BE2C (cell line): ENCODE measurements around the gene CLDN24.

ENCODE experiments used
- DNase-seq: peaks from one replicate; pipeline ENCODE4 v3.0.0-alpha.2; 2020
- H3K27me3 ChIP-seq: fragments of 250-450 bp; sonication (Bioruptor Pico); 2 replicates; pipeline ENCODE4 v1.5.1; 2020; ENCODE audit warnings: mild to moderate bottlenecking
- H3K36me3 ChIP-seq: fragments of 250-450 bp; sonication (Bioruptor Pico); 2 replicates; pipeline ENCODE4 v1.5.1; 2020; ENCODE audit warnings: mild to moderate bottlenecking
- H3K4me1 ChIP-seq: fragments of 250-450 bp; sonication (Bioruptor Pico); 2 replicates; pipeline ENCODE4 v1.5.1; 2020
- H3K4me3 ChIP-seq: 2 replicates; pipeline ENCODE4 v1.5.1; 2011; ENCODE audit warnings: low read depth, low read length
- H3K9me3 ChIP-seq: fragments of 250-450 bp; sonication (Bioruptor Pico); 2 replicates; pipeline ENCODE4 v1.5.1; 2020
- TF ChIP-seq, protein P1 (sequence below): IDR thresholded peaks from 2 replicates; pipeline ENCODE4 v1.5.1; 2012; ENCODE audit warnings: mild to moderate bottlenecking, low read depth, low read length

Gene CLDN24

DNA sequence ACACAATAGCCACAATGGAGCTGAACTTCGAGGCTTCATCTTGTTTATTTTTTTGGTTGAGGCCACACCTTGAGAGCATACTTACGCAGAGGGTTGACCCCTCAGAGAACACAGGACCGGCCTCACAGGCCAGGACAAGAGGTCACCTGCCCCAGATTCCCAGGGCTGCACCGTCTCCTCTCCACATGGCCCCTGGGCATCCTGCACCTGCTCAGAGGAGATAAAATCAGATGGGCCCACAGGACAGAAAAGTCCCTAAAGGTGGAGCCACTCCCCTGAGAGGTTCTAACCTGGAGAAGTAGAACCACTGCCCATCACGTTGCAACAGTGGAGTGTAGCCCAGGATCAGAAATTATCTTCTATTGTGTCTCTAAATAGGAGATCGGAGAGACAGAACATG is 1.1 kb upstream of the CLDN24 start:
- no peak overlapping the region for H3K4me3 ChIP-seq
- H3K4me1 ChIP-seq = no peaks in the 10 kb centered on the region; the same call in 1 of the 2 replicates
- H3K9me3 ChIP-seq = no peaks in the 10 kb centered on the region
- DNase-seq = no peak
- no peaks in the 10 kb centered on the region for H3K27me3 ChIP-seq
- H3K36me3 ChIP-seq = peaks cover 4% of the 10 kb centered on the region; the same call in 1 of the 2 replicates
- TF ChIP-seq, protein P1, sequence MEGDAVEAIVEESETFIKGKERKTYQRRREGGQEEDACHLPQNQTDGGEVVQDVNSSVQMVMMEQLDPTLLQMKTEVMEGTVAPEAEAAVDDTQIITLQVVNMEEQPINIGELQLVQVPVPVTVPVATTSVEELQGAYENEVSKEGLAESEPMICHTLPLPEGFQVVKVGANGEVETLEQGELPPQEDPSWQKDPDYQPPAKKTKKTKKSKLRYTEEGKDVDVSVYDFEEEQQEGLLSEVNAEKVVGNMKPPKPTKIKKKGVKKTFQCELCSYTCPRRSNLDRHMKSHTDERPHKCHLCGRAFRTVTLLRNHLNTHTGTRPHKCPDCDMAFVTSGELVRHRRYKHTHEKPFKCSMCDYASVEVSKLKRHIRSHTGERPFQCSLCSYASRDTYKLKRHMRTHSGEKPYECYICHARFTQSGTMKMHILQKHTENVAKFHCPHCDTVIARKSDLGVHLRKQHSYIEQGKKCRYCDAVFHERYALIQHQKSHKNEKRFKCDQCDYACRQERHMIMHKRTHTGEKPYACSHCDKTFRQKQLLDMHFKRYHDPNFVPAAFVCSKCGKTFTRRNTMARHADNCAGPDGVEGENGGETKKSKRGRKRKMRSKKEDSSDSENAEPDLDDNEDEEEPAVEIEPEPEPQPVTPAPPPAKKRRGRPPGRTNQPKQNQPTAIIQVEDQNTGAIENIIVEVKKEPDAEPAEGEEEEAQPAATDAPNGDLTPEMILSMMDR = no peak

DNA sequence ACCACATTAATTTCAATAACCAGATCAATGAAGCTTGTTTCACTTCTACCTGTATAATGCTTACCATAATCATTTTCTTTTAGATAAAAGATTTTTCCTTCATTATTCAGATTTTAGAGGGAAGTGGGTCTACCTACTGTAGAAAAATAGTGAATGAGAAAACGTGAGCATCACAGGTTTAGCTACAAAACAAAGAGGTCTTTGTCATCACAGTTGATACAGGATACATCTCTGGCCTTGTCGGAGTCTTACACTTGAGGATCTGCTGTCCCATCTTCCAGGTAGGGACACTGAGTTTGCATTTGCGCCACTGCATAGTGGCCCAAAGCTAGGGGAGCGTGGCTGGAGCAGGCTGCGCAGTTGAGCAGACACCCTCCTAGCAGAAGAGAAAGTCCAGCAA is 710 bp downstream of the CLDN24 start:
- H3K4me3 ChIP-seq = no peak overlapping the region
- no peaks in the 10 kb centered on the region for H3K27me3 ChIP-seq
- H3K9me3 ChIP-seq = no peaks in the 10 kb centered on the region
- peaks cover 4% of the 10 kb centered on the region; the same call in 1 of the 2 replicates for H3K36me3 ChIP-seq
- TF ChIP-seq, protein P1 = no peak
- H3K4me1 ChIP-seq = no peaks in the 10 kb centered on the region; the same call in 1 of the 2 replicates
- no peak for DNase-seq

DNA sequence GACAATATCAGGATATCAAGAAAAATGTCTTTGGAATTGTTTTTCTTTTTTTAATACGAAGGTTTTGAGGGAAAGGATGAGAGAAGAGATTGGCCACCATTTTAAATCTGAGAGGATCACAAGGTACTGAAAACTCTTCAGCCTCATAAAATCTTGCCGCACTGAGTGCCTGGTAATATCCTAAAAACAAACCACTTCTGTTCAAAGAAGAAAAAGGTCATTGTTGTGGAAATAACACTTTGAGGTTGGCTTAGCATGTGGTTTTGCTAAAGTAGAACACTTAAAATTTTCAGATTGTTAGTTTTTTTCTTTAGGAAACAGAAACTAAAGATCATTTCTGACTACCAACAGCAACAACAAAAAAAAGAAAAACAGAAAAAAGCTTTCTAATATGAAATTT is 1.1 kb downstream of the CLDN24 start:
- TF ChIP-seq, protein P1 = no peak
- DNase-seq = no peak
- Histone ChIP-seq H3K4me1 (no peaks in the 10 kb centered on the region; the same call in 1 of the 2 replicates), H3K9me3 (no peaks in the 10 kb centered on the region), H3K36me3 (peaks cover 4% of the 10 kb centered on the region; the same call in 1 of the 2 replicates), H3K4me3 (no peak overlapping the region), H3K27me3 (no peaks in the 10 kb centered on the region)

DNA sequence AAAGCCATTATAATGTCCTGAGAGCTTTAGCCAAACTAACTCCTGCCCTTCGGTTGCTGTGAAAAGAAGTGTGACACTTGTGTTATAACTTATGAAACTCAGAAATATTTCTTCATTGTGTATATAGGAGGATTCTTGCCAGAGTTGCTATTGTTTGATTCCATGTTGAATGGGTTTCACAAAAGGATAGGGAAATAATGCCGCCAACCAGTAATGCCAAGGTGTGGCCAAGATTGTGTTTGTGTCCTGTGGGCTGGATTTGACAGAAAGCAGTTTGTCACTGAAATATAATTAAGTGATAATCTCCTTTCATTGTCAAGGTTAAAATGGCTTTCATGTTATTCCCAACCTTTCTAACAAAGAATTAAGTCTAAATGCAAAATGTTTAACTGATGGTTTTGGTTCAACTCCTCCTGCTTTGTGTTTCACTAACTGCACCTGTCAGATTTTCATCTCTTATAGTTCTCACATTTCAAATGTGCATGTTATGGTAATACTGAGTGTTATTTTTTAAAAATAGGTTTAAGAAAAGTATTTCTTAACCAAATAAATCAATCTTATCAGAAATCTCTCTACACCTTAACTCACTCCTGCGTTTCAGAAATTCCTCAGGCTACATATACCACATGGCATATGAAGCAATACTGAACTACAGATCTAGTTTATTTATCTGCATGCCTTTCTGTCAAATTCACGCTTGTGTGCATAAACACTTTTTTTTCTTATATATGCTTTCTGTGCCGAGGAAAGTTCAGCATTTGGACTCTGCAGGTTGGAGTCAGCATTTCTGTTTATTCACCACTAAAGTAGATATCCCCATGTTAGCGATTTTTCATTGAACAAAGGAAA is 1.8 kb downstream of the CLDN24 start, which contains the start of gene CLDN22:
CLDN22 (minus strand) TSS at position 66 of the 849 bp plus-strand sequence; CDS start at position 8, 58 bp downstream.
- no peak for DNase-seq

DNA sequence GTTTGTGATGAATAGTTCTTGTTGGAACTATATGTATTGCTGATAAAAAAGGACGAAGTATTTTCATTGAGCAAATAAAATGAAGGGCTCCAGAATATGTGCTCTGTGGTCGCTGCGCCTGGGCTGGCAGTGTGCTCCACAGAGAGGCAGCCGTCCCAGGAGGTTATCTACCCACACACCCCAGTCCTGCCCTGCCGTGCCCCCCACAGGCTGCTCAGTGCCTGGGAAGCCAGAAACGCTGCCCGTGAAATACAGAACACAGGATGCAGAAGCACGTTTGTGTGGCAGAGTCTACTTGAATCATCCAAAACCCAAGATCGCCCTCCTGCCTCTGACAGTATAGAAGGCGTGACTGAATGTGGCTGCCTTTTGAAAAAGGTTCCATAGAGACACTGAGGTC is 3.6 kb downstream of the CLDN24 start:
- H3K4me3 ChIP-seq = no peak overlapping the region
- H3K9me3 ChIP-seq = no peaks in the 10 kb centered on the region
- H3K36me3 ChIP-seq = peaks cover 7% of the 10 kb centered on the region; the same call in 1 of the 2 replicates
- H3K27me3 ChIP-seq = no peaks in the 10 kb centered on the region
- DNase-seq = no peak
- TF ChIP-seq, protein P1 = no peak
- H3K4me1 ChIP-seq = no peaks in the 10 kb centered on the region; the same call in 1 of the 2 replicates

More for the DNA sequence above, 1.8 kb downstream of the CLDN24 start, which contains the start of gene CLDN22:
- Histone ChIP-seq H3K4me3 (no peak within 1 kb of the TSS), H3K36me3 (peaks cover 4% of the 10 kb centered on the region; the same call in 1 of the 2 replicates), H3K27me3 (no peaks in the 10 kb centered on the region), H3K9me3 (no peaks in the 10 kb centered on the region), H3K4me1 (no peaks in the 10 kb centered on the region; the same call in 1 of the 2 replicates)
- TF ChIP-seq, protein P1 = no peak

DNA sequence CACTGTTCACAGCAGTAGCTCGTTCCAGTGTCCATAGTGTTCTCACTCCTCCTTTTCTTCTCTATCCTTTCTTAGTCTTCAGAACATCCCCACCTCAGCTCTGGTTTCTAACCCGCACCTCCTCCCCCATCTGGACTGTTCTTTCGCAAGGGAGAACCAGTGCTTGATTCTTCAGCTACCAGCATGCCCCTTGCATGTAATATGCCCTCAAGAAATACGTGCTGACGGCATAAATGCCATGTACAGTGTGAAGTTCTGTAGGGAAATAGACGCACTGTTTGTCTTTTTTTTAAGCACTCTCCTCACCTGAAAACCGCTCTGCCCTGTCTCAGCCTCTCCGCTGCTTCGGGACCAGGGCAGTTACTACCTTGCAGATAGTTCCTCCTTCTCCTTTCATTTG is 7.4 kb downstream of the CLDN24 start:
- Histone ChIP-seq H3K36me3 (peaks cover 18% of the 10 kb centered on the region), H3K4me3 (no peak overlapping the region), H3K27me3 (no peaks in the 10 kb centered on the region), H3K4me1 (no peaks in the 10 kb centered on the region), H3K9me3 (no peaks in the 10 kb centered on the region)
- DNase-seq = no peak
- TF ChIP-seq, protein P1 = no peak
